WERI-Rb-1 (cell line): ENCODE measurements around the gene BSPRY.

Experiments
- DNase-seq: peaks from one replicate; pipeline ENCODE4 v3.0.0-alpha.2; 2020
- H3K27ac ChIP-seq: fragments of 250-450 bp; sonication (Bioruptor Pico); 2 replicates; pipeline ENCODE4 v1.5.1; 2020; ENCODE audit warnings: mild to moderate bottlenecking, moderate library complexity
- H3K27me3 ChIP-seq: fragments of 250-450 bp; sonication (Bioruptor Pico); 2 replicates; pipeline ENCODE4 v1.5.1; 2021; ENCODE audit warnings: mild to moderate bottlenecking, low read depth, moderate library complexity; ENCODE audit not compliant: insufficient read depth, severe bottlenecking
- H3K36me3 ChIP-seq: fragments of 250-450 bp; sonication (Bioruptor Pico); 2 replicates; pipeline ENCODE4 v1.5.1; 2020; ENCODE audit warnings: mild to moderate bottlenecking, moderate library complexity
- H3K4me3 ChIP-seq: 2 replicates; pipeline ENCODE4 v1.5.1; 2011; ENCODE audit warnings: low read depth, mild to moderate bottlenecking, control low read depth, low read length
- H3K9me3 ChIP-seq: fragments of 250-450 bp; sonication (Bioruptor Pico); 2 replicates; pipeline ENCODE4 v1.5.1; 2021; ENCODE audit warnings: mild to moderate bottlenecking, moderate library complexity; ENCODE audit not compliant: severe bottlenecking
- TF ChIP-seq, protein P1 (sequence below): IDR thresholded peaks from 2 replicates; pipeline ENCODE4 v1.5.1; 2011; ENCODE audit warnings: low read depth, mild to moderate bottlenecking, control low read depth, inconsistent platforms, low read length

The BSPRY gene

DNA sequence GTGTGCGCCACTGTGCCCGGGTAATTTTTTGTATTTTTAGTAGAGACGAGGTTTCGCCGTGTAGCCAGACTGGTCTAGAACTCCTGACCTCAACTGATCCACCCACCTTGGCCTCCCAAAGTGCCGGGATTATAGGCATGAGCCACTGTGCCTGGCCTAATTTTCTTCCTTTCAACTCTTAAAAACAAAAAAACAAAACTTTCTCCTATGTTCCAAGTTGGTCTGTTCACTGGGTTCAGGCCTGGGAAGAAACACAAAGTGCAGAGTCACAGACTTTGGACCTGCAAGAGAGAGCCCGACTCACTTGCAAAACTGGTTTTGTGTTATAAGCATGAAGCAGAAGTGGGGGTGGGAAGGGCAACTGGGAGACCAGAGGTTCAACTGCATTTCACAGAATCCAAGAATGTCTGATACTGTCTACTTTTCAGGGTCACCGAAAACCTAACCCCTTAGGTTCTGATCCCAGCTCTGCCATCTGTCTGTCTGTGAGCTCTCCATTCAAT is 32.6 kb downstream of the BSPRY start:
- no peaks in the 10 kb centered on the region for H3K9me3 ChIP-seq
- peaks cover 8% of the 10 kb centered on the region for H3K36me3 ChIP-seq
- H3K4me3 ChIP-seq = no peak overlapping the region
- TF ChIP-seq, protein P1, sequence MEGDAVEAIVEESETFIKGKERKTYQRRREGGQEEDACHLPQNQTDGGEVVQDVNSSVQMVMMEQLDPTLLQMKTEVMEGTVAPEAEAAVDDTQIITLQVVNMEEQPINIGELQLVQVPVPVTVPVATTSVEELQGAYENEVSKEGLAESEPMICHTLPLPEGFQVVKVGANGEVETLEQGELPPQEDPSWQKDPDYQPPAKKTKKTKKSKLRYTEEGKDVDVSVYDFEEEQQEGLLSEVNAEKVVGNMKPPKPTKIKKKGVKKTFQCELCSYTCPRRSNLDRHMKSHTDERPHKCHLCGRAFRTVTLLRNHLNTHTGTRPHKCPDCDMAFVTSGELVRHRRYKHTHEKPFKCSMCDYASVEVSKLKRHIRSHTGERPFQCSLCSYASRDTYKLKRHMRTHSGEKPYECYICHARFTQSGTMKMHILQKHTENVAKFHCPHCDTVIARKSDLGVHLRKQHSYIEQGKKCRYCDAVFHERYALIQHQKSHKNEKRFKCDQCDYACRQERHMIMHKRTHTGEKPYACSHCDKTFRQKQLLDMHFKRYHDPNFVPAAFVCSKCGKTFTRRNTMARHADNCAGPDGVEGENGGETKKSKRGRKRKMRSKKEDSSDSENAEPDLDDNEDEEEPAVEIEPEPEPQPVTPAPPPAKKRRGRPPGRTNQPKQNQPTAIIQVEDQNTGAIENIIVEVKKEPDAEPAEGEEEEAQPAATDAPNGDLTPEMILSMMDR = no peak
- H3K27ac ChIP-seq = no peak overlapping the region
- H3K27me3 ChIP-seq = no peaks in the 10 kb centered on the region
- DNase-seq = no peak

DNA sequence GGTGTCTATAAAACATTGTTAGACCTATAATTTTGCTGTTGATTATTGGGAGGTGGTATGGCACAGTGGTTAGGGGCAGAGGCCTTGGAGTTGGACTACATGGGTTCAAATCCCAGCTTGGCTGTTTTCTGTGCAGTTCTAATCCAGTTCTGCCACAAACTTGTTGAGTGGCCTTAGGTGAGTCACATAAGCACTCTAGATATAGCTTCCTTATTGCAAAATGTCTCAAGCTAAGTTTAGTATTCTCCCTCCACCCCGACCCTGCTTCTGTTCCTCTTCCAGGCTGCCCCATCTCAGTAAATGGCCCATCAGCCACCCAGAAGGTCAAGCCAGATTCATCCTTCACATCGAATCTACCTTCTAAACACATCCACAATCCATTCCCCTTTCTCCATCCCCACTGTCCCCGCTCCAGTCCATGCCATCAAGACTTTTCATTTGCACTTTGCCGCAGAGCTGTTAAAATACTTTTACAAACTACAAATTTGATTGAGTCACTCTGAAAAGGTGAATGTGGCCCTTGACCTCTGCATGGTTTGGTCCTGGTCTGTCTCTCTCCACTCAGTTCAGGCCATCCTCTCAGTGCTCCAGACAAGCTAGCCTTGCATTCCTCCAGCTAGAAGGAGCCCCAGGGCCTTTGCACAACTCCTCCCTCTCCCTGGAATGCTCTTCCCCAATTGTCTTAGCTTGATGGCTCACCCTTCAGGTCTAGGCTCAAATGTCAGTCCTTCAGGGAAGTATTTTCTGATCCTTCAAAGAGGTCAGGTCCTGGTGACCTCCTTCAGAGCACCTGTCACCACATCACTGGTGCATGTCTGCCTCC is 37.4 kb downstream of the BSPRY start:
- DNase-seq = no peak
- Histone ChIP-seq H3K9me3 (no peaks in the 10 kb centered on the region), H3K36me3 (peaks cover 53% of the 10 kb centered on the region), H3K4me3 (no peak overlapping the region), H3K27ac (no peak overlapping the region), H3K27me3 (no peaks in the 10 kb centered on the region)
- TF ChIP-seq, protein P1 = no peak

DNA sequence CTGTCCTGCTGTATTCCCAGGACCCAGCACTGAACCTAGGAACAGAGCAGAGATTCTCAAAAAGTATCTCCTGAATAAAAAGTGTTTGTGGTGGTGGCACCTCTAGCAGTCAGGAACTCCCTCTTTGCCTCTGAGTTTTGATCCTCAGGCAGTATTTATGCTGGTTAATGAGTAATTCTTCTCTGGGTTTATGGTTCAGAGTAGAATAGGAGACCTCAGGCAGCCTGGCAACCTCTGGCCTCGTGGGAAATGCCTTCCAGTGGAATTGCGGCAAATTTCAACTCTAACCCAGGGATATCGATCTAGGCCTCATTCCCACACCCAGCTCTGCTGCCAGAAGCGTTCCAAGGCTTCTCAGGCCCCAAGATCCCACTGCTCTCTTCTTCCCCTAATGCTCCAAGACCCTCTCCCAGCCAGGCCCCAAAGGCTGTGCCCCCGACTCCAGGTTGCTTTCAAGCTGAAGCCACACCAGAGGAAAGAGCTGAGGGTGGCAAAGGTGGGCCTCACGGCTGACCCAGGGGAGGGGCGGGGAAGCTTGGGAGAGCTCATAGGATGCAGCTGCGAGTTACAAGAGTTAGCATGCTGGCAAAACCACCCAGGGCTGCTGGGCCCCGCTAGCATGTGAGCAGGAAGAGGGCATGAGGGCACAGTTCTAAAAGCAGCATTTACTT is 38.4 kb downstream of the BSPRY start:
- peaks cover 59% of the 10 kb centered on the region for H3K36me3 ChIP-seq
- no peak overlapping the region for H3K27ac ChIP-seq
- no peaks in the 10 kb centered on the region for H3K27me3 ChIP-seq
- TF ChIP-seq, protein P1 = no peak
- no peaks in the 10 kb centered on the region for H3K9me3 ChIP-seq
- H3K4me3 ChIP-seq = no peak overlapping the region
- no peak for DNase-seq

DNA sequence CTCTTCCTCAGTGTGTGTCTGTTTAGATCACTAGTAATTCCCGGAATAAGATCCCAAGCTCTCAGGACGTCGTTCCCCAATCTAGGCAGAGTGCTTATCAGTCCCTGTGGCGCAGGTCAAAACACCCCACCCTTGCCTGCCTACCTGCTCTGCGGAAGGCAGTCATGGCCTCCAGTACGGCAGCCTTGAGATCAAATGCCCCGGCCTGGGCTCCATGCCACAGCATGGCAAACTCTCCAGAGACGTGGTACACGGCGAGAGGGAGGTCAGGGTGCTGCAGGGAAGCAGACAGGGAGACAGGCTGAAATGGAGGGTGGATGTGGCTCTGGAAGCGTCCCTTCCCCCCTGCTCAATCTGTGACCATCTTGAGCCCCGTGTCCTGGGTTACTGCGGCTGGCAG is 39.5 kb downstream of the BSPRY start:
- Histone ChIP-seq H3K9me3 (no peaks in the 10 kb centered on the region), H3K27me3 (no peaks in the 10 kb centered on the region), H3K27ac (no peak overlapping the region), H3K36me3 (peaks cover 67% of the 10 kb centered on the region), H3K4me3 (no peak overlapping the region)
- TF ChIP-seq, protein P1 = no peak
- DNase-seq = no peak

DNA sequence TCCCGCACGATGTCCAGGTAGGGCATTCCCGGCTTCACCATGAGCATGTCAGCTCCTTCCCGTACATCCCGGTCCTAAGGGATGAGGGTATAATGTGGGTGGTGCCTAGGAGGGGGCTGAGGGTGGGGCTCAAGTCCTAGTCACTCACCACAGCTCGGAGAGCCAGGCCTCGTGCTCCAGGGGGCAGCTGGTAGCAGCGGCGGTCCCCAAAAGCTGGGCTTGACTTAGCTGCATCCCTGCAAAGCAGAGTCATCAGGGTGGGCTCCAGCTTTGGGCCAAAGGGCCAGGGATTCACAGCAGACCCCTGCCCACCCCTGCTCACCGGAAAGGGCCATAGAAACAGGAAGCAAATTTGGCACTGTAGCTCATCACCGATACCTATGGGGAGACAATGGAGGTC is 40.1 kb downstream of the BSPRY start:
- no peak overlapping the region for H3K27ac ChIP-seq
- DNase-seq = no peak
- H3K4me3 ChIP-seq = no peak overlapping the region
- no peaks in the 10 kb centered on the region for H3K27me3 ChIP-seq
- TF ChIP-seq, protein P1 = no peak
- no peaks in the 10 kb centered on the region for H3K9me3 ChIP-seq
- H3K36me3 ChIP-seq = peaks cover 67% of the 10 kb centered on the region
